ENCODE results near the gene RAB3IP. TPM values are rescaled to one million over a fixed set of nuclear protein-coding genes. Genes with fewer than 3 reads are reported as not detected.

Gene RAB3IP
- total and polyA plus RNA-seq, 7 donors: 3.6 to 40.0 (median 11.4) TPM

DNA sequence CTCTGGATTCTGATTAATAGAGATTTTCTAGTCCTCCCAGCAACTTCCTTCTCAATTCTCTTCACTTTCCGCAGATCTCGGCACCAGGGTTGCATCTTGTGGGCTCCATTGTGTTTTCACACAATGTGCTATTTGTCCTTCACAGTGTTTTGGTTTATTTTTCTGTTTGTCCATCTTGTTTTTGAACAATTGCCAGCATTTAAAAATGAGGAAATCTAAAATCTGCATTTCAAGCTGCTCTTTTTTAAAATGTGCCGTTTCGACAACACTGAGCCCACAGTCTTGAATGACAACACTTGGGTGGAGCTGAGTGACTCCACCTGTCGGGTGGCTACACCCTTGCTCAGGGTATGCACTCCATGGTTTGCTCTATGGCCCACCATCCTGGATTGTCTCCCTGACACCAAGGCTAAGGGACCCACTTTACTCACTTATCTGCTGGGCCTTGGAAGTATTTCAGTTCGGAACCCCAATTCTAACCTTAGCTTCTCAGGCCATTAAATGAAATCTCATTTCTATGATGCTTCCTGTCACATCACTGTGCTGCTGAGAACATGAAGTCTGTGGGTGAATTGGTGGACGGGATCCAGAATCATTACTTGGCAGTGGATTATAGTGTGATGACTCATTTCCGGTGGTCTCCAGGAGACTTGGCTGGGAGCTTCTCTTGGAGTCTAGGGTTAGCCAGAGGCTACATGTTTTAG, 82.9 kb downstream of the RAB3IP start:
- WGBS, 2 donors: 33 to 62% methylated on average over 8 of the region's 8 CpGs
- Histone ChIP-seq H3K36me3 (no peaks in the 10 kb centered on the region), H3K4me1 (no peaks in the 10 kb centered on the region), H3K27me3 (no peaks in the 10 kb centered on the region), H3K4me3 (no peak overlapping the region), H3K9me3 (no peaks in the 10 kb centered on the region), H3K27ac (no peak overlapping the region)
- intact Hi-C loops (cut with DNase I): no loop called here
- DNase-seq: no peak
- no peak for TF ChIP-seq POLR2AphosphoS5 (IDR thresholded peaks at IDR 0.05)
- TF ChIP-seq, protein P1, sequence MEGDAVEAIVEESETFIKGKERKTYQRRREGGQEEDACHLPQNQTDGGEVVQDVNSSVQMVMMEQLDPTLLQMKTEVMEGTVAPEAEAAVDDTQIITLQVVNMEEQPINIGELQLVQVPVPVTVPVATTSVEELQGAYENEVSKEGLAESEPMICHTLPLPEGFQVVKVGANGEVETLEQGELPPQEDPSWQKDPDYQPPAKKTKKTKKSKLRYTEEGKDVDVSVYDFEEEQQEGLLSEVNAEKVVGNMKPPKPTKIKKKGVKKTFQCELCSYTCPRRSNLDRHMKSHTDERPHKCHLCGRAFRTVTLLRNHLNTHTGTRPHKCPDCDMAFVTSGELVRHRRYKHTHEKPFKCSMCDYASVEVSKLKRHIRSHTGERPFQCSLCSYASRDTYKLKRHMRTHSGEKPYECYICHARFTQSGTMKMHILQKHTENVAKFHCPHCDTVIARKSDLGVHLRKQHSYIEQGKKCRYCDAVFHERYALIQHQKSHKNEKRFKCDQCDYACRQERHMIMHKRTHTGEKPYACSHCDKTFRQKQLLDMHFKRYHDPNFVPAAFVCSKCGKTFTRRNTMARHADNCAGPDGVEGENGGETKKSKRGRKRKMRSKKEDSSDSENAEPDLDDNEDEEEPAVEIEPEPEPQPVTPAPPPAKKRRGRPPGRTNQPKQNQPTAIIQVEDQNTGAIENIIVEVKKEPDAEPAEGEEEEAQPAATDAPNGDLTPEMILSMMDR (IDR thresholded peaks at IDR 0.05): no peak
- TF ChIP-seq EP300 (IDR thresholded peaks at IDR 0.05): no peak
- no peak for TF ChIP-seq POLR2A (IDR thresholded peaks at IDR 0.05)

DNA sequence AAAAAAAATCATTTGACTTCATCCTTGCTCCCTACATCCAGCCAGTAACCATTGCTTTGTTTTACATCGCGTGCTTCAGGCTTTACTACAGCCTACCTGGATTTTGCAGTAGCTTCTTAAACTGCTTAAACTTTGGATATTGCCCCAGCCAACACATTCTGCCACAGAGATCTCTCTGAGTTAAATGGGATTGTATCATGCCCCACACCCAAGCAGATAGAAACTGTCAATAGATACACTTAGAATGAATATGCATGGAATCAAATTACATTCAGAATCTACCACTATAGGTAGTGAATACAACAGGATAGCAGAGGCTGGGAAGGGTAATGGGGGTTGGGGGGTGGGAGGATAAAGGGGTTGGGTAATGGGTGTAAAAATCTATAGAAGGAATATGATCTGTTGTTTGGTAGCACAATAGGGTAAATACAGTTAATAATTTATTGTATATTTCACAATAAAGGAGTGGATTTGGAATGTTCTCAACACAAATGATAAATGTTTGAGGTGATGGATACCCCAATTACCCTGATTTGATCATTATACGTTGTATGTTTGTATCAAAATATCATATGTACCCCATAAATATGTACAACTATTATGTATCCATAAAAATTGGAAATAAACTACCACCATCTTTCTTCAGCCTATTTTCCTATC, 83.7 kb downstream of the RAB3IP start:
- intact Hi-C loops (cut with DNase I): no loop called here
- Histone ChIP-seq H3K4me1 (no peaks in the 10 kb centered on the region), H3K9me3 (no peaks in the 10 kb centered on the region), H3K4me3 (no peak overlapping the region), H3K27ac (no peak overlapping the region), H3K36me3 (no peaks in the 10 kb centered on the region), H3K27me3 (no peaks in the 10 kb centered on the region)
- TF ChIP-seq POLR2A (IDR thresholded peaks at IDR 0.05) (no peak), EP300 (IDR thresholded peaks at IDR 0.05) (no peak), POLR2AphosphoS5 (IDR thresholded peaks at IDR 0.05) (no peak)
- TF ChIP-seq, protein P1 (IDR thresholded peaks at IDR 0.05): no peak
- WGBS, 2 donors: 69 to 87% methylated on average over 3 of the region's 3 CpGs
- DNase-seq: no peak

DNA sequence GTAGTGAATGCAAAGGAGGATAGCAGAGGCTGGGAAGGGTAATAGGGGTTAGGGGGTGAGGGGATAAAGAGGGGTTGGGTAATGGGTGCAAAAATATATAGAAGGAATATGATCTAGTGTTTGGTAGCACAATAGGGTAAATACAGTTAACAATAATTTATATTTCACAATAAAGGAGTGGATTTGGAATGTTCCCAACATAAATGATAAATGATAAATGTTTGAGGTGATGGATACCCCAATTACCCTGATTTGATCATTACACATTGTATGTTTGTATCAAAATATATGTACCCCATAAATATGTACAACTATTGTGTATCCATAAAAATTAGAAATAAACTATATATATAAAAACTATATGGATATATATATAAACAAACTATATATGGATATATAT, 85.4 kb downstream of the RAB3IP start:
- no peak for DNase-seq
- intact Hi-C loops (cut with DNase I): no loop called here
- Histone ChIP-seq H3K4me1 (no peaks in the 10 kb centered on the region), H3K27me3 (no peaks in the 10 kb centered on the region), H3K27ac (no peak overlapping the region), H3K4me3 (no peak overlapping the region), H3K36me3 (no peaks in the 10 kb centered on the region), H3K9me3 (no peaks in the 10 kb centered on the region)
- TF ChIP-seq EP300 (IDR thresholded peaks at IDR 0.05) (no peak), POLR2AphosphoS5 (IDR thresholded peaks at IDR 0.05) (no peak), POLR2A (IDR thresholded peaks at IDR 0.05) (no peak)
- TF ChIP-seq, protein P1 (IDR thresholded peaks at IDR 0.05): no peak

DNA sequence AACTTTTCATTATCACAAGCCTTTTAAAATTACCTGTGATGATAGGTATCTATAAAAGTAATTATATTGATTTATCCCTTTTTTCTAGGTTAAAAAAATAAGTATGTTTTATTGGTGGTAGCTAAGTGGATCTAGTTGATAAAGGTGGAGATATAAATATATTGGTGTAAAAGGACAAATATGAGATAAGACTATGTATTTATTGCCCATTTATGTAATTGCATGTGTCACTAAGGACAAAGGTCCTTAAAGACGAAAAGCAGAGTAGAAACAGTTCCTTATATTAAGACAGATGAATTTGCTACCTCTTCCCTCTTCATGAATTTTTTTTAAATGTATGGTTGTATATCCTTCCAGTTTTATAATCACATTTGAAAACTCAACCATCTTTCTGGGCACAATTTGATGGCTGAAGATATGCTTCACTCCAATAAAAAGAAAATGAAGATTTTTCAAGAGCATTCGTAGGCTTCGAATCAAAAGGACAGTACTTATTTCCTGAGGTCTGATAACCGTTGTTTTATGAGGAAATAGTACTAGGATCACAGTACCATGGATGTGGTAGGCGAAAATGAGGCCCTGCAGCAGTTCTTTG, 86.4 kb downstream of the RAB3IP start, which contains the start of gene MYRFL:
TSS of gene MYRFL (plus strand) at position 262 of the 595 bp plus-strand sequence. CDS start at position 553, 291 bp downstream.
- WGBS, 2 donors: 50 to 77% methylated on average over 5 of the region's 5 CpGs
- H3K9me3 ChIP-seq: no peaks in the 10 kb centered on the region
- H3K36me3 ChIP-seq: no peaks in the 10 kb centered on the region
- no peak within 1 kb of the TSS for H3K27ac ChIP-seq
- no peak within 1 kb of the TSS for H3K4me3 ChIP-seq
- TF ChIP-seq POLR2A (IDR thresholded peaks at IDR 0.05) (no peak), POLR2AphosphoS5 (IDR thresholded peaks at IDR 0.05) (no peak), EP300 (IDR thresholded peaks at IDR 0.05) (no peak)
- TF ChIP-seq, protein P1 (IDR thresholded peaks at IDR 0.05): no peak
- no peak for DNase-seq
- H3K4me1 ChIP-seq: no peaks in the 10 kb centered on the region
- H3K27me3 ChIP-seq: no peaks in the 10 kb centered on the region
- intact Hi-C loops (cut with DNase I): no loop called here
